GM19438 (cell line): Measurements from ENCODE around the gene ITPRIPL2.

Experiments used
- ATAC-seq: cut with Tn5 transposase; IDR thresholded peaks from one replicate; pipeline ENCODE4 v1.9.1; 2021; ENCODE audit warnings: low read depth; ENCODE audit not compliant: unreplicated experiment

The ITPRIPL2 gene

DNA sequence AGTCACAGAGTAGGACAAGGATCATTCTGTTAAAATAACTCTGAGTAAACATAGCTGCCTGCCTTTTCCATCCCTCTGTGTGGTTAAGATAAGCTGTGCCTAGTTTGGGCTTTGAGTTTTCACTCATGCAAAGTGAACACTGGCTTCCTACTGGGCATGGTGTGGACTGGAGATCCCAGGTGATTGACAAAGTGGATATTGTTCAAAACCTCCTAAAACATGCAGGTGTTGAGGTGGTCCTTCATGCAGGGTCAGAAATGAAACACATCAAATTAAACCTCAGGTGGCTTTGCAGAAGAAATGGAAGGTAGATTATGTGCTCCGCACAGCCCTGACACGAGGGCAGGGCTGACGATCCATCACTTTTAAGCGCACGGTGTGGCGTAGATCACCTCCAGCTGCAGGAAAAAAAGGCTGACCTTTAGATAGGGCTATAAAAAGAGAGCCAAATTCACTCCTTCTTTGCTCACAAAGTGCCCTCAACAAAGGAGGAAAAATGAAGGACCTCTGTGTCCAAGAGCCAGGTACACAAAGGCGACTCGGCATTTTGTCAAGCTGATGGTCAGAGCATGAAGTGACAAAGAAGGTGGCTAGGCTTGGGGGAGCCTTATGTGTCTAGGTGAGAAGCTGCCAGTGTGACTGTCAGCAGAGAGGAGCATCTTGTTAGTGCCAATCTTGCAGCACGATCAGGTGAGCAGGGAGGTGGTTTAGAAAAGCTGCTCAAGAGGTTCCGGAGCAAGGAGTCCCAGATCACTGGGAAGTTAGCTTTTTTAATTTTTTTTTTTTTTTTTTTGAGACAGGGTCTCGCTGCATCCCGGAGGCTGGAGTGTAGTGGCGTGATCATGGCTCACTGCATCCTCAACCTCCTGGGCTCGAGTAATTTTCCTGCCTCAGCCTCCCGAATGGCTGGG, 19.9 kb upstream of the ITPRIPL2 start:
- ATAC-seq: no peak

DNA sequence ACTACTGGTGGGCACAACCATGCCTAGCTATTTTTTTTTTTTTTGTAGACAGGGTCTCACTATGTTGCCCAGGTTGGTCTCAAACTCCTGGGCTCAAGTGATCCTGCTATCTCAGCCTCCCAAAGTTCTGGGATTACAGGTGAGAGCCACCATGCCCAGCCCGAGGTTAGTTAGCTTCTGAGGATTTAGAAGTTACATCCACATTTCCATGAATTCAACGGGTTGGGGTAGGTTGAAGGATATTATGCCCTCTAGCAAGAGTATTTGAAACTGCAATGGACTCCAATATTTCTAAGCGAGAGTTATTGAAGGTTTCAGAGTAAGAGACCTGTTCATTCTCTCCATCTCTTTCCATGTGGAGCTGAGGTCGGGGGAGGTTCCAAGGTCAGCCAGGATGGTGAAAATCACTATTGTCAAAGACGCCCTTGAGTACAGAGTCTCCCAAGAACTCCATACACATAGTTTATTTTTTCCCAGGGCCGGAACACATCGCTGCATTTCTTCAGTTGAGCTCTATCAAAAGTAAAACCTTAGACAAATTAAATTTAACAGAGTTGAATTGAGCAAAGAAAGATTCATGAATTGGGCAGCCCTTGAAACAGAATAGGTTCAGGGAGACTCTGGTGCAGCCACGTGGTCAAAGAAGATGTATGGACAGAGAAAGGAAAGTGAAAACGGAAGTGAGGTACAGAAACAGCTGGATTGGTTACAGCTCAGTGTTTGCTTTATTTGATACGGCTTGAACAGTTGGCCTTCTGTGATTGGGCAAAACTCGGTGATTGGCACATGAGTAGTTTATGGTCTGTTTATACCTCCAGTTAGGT, 19.0 kb upstream of the ITPRIPL2 start:
- no peak for ATAC-seq

DNA sequence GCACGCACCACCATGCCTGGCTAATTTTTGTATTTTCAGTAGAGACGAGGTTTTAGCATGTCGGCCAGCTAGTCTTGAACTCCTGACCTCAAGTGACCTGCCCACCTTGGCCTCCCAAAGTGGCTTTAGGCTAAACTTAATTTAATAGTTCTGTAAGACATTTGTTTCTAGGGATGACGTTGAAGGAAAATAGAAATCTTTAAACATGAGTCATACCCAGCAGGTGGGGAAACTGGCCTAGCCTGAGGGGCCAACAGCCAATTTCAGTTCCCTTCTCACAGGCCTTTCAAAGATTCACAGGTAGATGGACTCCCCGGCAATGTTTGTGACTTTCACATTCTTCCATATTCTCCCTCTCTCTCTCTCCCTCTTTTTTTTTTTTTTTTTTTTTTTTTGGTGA, 18.1 kb upstream of the ITPRIPL2 start:
- ATAC-seq: peak; percentile 71

DNA sequence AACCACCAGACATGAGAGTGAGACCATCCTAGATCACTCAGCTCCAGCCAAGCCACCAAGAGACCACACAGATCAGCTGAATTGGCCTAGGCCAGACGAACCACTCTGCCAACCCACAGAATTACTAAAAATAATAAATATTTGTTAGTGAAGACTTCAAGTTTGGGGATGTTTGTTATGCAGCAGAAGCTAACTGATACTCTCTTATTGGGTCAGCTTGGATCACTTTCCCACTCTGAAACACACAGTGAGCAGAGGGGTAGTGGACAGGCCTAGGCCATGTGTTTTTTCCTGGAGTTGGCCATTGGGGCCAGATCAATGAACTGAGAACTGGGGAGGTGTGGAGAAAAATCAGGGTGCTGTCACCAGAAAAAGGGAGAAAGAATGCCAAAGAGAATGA, 15.6 kb upstream of the ITPRIPL2 start:
- no peak for ATAC-seq

DNA sequence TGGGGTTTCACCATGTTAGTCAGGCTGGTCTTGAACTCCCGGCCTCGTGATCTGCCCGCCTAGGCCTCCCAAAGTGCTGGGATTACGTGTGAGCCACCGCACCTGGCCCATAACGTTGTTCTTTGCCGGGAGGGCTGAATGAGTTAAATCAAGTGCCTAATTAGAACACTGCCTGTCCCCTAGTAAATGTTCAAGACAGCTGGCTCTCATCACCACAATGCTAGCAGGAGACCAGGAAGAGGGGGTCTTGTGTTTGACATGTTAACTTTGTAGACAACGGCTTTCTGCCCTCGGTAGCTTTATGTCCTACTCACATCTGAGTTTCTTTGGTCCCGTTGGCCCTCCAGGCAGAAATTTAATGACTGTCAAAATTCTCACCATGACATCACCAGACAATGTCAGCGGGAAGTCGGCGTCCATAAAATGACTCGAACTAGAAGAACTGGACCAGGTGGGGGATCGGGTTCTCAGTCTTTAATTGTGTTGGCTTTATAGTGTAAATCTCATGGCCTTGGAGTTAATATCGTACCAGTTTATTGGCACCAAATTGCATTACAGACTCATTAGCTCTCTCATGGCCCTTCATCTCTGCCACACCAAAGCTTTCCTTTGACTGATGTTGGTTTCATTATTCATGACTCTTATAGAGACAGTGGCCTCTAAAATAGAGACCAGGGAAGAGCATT, 11.4 kb upstream of the ITPRIPL2 start:
- no peak for ATAC-seq

DNA sequence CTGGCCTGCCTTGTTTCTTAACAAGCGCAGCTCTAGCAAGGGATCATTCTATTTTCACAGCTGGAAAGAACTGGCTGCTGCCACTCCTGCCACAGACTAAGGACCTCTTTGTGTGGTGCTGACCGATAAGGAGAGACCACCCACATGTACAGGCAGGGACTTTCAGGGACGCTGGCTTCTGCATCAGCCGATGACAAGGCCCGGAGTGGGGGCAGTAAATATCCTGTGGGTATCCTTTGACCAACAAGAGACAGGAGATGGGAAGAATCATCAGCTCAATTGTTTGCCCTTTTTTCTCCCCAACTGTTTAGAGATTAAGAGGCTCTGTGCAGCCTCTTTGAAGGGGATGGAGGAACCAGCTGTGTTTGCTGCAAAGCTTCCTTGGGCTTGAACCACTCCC, 9.2 kb upstream of the ITPRIPL2 start:
- ATAC-seq: no peak

DNA sequence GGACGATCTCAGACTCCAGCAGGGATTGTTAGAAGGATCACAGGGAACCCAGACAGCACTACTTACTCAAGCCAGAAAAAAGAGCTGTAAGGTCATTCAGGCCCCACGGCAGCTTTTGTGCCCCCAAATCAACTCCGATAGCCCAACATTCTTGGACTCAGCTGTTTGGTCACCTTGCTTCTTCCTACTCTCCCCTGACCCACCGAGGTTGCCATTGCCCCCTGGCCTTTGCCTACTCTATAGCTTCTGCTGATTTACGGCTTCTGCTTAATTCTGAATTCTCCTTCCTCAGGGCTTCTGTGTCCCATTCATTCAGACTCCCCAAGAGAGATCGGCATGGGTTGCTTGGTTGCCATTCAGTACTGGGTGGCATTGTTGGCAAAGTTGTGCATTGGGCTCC, 8.6 kb upstream of the ITPRIPL2 start:
- no peak for ATAC-seq

DNA sequence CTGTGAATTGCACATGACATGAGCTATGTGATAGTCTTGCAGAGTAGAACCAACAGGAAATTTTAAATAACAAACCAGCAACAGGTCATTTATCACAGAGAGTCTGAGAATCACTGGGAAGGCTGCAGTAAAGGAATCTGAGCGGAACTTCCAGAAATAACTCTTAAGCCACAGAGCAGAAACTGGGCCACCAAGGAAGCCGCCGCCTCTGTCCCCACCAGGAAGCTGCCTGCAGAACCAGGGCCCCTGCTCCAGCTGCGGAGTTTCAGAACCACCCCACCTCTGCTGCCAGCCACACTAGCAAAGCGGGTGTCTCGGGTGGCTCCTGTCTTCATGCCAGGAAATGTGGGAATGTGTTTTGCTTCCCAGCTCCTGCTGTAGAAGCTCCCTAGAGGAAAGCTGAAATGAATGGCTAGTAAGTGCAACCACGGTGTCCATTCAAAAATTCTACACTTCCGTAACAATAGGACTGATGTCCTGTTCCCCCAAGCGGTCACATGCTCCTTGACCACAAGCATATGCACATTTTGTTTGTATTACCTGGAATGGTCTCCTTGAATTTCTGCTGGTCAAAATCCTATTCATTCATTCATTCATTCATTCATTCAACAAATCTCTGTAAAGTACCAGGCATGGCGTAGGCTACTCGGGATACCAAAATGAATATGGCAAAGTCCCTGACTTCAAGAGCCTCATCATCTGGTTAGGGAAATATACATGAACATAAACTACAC, 7.7 kb upstream of the ITPRIPL2 start:
- no peak for ATAC-seq

DNA sequence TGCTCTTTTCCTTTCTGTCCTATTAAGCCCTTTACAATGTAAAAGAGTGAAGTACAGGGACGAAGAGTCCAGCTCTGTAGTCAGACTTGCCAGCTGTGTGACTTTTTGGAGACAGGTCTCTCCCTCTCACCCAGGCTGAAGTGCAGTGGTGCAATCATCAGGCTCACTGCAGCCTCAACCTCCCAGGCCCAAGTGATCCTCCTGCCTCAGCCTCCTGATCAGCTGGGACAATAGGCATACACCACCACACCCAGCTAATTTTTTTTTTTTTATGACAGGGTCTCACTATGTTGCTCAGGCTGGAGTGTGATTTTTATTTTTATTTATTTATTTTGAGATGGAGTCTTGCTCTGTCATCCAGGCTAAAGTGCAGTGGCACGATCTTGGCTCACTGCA, 7.1 kb upstream of the ITPRIPL2 start:
- ATAC-seq: no peak

DNA sequence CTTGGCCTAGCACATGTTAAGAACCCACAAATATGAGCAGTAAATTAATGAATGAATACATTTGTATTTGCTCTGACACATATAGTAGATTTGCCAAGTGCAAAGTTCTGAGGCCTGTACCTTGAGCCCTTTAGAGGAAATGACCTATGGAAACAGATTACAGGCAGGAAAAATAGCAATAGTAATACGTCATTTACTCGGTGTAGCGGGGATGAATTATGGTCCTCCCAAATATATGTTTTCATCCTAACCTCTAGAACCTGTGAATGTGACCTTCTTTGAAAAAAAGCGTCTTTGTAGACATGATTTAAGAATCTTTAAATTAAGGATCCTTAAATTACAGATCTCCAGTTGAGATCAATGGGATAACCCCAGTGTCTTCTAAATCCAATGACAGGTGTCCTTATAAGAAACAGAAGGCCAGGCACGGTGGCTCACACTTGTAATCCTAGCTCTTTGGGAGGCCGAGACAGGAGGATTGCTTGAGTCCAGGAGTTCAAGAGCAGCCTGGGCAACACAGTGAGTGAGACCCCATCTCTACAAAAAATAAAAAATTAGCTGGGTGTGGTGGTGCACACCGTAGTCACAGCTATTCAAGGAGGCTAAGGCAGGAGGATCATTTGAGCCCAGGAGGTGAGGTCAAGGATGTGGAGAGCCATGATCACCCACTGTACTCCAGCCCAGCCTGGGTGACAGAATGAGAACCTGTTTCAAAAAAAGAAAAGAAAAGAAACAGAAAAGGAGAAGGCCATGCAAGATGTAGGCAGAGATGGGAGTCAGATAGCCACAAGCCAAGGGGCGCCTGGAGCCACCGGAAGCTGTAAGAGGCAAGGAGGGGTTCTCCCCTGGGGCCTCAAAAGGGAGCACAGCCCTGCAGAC, 5.1 kb upstream of the ITPRIPL2 start:
- no peak for ATAC-seq

DNA sequence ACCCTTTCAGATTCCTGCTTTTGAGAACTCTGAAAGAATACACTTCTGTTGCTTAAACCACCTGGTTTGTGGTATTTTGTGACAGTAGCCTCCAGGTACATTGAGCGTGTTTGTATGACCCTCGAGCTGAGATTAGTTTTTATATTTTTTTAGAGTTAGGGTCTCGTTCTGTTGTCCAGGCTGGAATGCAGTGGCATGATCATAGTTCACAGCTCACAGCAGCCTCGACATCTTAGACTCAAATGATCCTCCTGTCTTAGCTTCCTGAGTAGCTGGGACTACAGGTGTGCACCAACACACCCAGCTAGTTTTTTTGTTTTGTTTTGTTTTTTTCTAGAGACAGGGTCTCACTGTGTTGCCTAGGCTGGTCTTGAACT, 4.5 kb upstream of the ITPRIPL2 start:
- ATAC-seq: no peak

DNA sequence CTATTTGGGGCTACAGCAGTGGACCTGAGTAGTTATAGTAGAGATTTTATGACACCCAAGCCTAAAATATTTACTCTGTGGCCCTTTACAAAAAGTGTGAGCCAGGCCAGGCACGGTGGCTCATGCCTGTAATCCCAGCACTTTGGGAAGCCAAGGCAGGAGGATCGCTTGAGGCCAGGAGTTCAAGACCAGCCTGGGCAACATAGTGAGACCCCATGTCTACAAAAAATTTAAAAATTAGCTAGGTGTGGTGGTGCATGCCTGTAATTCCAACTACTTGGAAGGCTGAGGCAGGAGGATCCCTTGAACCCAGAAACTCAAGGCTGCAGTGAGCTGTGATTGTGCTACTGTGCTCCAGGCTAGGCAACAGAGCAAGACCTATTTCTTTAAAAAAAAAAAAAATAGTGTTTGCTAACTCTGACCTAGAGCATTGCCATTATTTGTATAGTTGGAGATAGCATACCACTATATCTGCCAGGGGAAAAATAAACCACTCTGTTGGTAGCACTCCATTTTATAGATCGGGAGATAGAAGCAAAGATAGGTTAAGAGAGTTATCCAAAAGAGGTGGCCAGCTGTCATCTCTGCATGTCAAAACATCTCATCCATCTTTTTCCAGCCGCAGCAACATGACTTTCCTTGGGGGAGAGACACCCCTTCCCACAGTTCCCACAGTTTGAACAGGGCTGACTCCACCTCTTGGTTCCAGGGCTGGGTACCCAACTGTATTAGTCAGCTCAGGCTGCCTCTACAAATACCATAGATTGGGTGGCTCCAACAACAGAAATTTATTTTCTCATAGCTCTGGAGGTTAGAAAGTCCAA, 3.0 kb upstream of the ITPRIPL2 start:
- no peak for ATAC-seq

DNA sequence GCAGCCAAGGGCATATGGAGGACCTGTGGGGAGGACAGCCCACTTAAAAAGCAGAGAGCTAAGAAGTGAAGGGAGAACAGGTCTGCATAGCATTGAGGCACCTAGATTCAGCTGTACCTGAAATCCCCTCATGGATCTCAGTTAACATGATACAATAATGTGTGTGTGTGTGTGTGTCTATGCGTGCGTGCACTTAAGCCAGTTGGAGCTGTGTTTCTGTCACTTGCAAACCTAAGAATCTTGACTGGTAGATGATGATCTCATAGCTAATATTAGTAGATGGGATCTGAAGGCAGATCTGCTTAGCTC, 1.7 kb upstream of the ITPRIPL2 start:
- ATAC-seq: no peak

DNA sequence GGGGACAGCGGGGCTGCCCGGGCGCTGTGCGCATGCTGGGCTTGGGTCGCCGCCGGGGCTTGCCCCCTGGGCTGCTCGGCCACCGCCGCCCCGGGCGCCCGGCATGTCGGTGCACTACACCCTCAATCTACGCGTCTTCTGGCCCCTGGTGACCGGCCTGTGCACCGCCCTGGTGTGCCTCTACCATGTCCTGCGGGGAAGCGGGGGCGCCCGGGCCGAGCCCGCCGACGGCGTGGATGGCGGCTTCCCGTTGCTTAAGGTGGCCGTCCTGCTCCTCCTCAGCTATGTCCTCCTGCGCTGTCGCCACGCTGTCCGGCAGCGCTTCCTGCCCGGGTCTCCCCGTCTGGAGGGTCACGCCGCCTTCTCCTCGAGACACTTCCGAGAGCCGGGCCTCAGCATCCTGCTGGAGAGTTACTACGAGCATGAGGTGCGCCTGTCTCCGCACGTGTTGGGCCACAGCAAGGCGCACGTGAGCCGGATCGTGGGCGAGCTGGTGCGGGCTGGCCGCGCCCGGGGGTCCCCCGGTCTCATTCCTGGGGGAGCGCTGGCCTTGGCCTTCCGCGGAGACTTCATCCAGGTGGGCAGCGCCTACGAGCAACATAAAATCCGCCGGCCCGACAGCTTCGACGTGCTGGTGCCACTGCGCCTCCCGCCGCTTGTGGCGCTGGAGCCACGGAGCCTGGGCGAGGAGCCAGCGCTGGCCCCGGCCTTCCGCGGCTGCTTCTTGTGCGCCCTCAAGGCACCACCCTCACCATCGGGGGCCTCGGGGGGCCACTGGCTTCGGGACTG, 789 bp downstream of the ITPRIPL2 start:
- no peak for ATAC-seq

DNA sequence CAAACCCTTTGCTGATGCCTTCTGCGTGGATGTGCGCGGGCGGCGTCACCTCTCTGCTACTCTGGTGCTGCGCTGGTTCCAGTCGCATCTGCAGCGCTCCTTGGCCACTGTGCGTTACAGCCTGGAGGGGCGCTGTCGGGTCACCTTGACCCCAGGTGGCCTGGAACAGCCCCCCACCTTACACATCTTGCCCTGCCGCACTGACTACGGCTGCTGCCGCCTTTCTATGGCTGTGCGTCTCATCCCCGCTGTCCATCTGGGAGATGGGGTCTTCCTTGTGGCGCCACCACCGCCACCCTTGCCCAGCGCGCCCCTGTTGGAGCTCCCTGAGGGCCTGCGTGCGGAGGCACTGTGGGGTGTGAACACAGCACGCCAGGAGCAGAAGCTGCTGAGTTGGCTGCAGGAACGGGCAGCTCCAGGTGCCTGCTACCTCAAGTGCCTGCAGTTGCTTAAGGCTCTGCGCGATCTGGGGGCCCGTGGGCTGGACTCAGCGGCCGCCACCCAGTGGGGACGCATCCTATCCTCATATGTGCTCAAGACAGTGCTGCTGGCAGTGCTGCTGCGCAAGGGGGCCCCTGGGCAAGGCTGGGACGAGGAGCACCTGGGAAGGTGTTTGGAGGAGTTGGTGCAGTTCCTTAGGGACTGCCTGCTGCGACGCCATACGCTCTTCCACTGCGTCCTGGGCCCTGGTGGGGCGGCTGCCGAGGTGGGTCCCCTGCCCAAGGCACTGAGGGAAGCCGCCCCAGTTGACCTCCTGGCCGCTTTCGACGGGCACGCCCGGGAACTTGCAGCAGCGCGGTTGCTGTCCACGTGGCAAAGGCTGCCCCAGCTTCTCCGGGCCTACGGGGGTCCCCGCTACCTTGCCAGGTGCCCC, 1.6 kb downstream of the ITPRIPL2 start:
- no peak for ATAC-seq

DNA sequence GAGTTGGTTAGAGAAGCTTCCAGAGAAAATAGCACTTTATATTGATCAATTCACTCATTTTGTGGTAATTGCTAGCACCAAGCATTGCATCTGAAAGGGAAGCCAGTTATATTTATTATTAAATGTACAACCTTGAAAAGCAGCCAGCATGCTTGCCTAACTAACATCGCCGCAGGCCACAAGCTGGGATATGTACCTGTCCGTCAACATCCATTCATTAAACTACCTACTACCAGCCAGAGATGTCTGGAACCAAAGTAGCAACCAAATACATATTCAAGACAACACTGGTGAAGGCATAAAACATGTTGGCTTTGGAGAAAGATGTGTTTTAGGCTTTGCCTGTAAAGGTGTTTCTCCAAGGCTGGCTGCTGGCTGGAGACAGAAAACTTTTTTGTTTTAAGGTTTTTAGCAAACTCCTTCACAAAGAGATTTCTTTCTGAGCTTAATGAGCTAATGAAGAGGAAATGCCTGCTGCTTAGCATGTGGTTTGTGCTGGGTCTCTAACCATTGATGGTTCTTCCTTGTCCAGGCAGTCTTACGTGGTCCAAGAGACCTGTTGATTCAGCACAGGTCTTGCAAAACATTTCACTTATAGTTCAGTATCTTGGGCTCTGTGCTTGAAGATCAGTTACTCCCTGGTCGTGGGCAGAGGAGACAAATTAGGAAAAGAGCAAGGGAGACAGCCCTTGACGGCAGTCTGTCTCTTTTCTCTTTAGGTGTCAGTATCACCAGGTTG, 3.1 kb downstream of the ITPRIPL2 start:
- ATAC-seq: no peak
